Uterus (tissue), 4 donors: ENCODE measurements around the gene ALPP. TPM values are rescaled to one million over a fixed set of nuclear protein-coding genes. Genes with fewer than 3 reads are reported as not detected.

Source experiments
- DNase-seq, 2 donors: peaks; one replicate each; pipeline ENCODE4 v3.0.0-alpha.2; 2019 to 2020
- H3K27ac ChIP-seq, 2 donors: fragments of 200-600 bp; sonication (generic); 1 replicate in 1 of 2; 2 replicates in 1 of 2; pipeline ENCODE4 v1.5.1; 2016 to 2018
- H3K27me3 ChIP-seq, 2 donors: fragments of 200-600 bp; sonication (generic); one replicate each; pipeline ENCODE4 v1.5.1; 2018 to 2019; ENCODE audit warnings: control low read depth in 1 of 2
- H3K36me3 ChIP-seq, 2 donors: fragments of 200-600 bp; sonication (generic); one replicate each; pipeline ENCODE4 v1.5.1; 2019; ENCODE audit warnings: control low read depth in 1 of 2
- H3K4me1 ChIP-seq, 2 donors: fragments of 200-600 bp; sonication (generic); one replicate each; pipeline ENCODE4 v1.5.1; 2018 to 2019; ENCODE audit warnings: control low read depth in 1 of 2
- H3K4me3 ChIP-seq, 2 donors: fragments of 200-600 bp; sonication (generic); 1 replicate in 1 of 2; 2 replicates in 1 of 2; pipeline ENCODE4 v1.5.1; 2018 to 2019; ENCODE audit warnings: mild to moderate bottlenecking in 1 of 2
- H3K9me3 ChIP-seq, 2 donors: fragments of 200-600 bp; sonication (generic); one replicate each; pipeline ENCODE4 v1.5.1; 2019; ENCODE audit warnings: control low read depth in 1 of 2
- POLR2A ChIP-seq, 2 donors: fragments of 450-650 bp; IDR thresholded peaks; one replicate each; pipeline ENCODE4 v1.6.1; 2016; ENCODE audit warnings: antibody characterized with exemption in 2 of 2, mild to moderate bottlenecking in 1 of 2, moderate library complexity in 1 of 2
- intact Hi-C: fragments of 100-400 bp; cut with DNase I; formaldehyde crosslinking; loops from one replicate; pipeline ENCODE4 v1.15.1; 2023; ENCODE audit warnings: low total_unique reads
- total RNA-seq, 4 donors: library from RNA; depleted of rRNA in 3 of 4; stranded (reverse); fragments of >200 nt in 3 of 4; gene quantifications; one replicate each; pipeline versions ENCODE4 v1.1.0 to v1.2.4, GENCODE V29; 2014 to 2023
- TF ChIP-seq, protein P1 (sequence below), 4 experiments: fragments of 200-600 bp in 2 of 4; fragments of 450-650 bp in 2 of 4; sonication (generic) in 2 of 4; IDR thresholded peaks; one replicate each; pipeline ENCODE4 v1.5.1; 2016 to 2019; ENCODE audit warnings: antibody characterized with exemption in 4 of 4, mild to moderate bottlenecking in 2 of 4, moderate library complexity in 1 of 4
- donor health status: DM: yes; HTN: yes; CAD: no.

Gene ALPP
- total RNA-seq, 4 donors from 2014 or later = 0.62 TPM; not detected in 3

DNA sequence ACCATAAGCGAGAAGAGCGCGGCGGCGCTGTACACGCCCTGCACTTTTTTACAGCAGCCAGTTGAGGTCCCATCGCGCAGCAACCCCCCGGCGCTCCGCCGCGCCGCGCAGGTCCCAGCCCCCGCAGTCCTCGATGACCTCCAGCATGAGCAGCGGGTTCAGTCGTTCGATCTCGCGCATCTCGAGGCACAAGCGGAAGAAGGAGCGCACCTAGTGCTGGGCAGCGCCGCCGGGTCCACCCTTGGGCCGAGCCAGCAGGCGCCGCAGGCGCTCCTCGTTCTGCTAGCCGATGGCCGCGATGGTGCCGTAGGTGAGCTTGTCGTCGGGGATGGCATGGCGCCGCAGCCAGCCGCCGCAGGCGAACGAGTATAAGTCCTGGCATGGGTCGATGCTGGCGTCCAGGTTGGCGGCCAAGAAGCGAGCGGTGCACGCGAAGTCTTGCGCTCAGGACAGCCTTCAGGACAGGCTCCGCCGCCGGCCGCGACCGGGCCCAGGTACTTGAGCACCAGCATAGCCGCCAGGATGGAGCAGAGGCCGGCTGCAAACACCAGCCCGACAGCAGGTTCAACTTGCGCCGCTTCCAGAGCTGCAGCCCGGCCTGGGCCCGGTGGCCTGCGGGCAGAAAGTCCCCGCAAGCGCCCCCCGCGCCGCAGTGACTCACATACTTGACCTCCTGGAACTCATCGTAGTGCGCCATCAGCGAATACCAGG, 8.3 kb downstream of the ALPP start:
- no peak overlapping the region for H3K27ac ChIP-seq
- TF ChIP-seq, protein P1, sequence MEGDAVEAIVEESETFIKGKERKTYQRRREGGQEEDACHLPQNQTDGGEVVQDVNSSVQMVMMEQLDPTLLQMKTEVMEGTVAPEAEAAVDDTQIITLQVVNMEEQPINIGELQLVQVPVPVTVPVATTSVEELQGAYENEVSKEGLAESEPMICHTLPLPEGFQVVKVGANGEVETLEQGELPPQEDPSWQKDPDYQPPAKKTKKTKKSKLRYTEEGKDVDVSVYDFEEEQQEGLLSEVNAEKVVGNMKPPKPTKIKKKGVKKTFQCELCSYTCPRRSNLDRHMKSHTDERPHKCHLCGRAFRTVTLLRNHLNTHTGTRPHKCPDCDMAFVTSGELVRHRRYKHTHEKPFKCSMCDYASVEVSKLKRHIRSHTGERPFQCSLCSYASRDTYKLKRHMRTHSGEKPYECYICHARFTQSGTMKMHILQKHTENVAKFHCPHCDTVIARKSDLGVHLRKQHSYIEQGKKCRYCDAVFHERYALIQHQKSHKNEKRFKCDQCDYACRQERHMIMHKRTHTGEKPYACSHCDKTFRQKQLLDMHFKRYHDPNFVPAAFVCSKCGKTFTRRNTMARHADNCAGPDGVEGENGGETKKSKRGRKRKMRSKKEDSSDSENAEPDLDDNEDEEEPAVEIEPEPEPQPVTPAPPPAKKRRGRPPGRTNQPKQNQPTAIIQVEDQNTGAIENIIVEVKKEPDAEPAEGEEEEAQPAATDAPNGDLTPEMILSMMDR (IDR thresholded peaks at IDR 0.05) = no peak
- TF ChIP-seq POLR2A (IDR thresholded peaks at IDR 0.05) = no peak
- H3K9me3 ChIP-seq = no peaks in the 10 kb centered on the region
- intact Hi-C loops = no loop called here
- no peaks in the 10 kb centered on the region for H3K36me3 ChIP-seq
- peaks cover 0 to 5% of the 10 kb centered on the region in 2 donors for H3K4me1 ChIP-seq
- peaks cover 0 to 26% of the 10 kb centered on the region in 2 donors for H3K27me3 ChIP-seq
- no peak for DNase-seq
- H3K4me3 ChIP-seq = no peak overlapping the region

DNA sequence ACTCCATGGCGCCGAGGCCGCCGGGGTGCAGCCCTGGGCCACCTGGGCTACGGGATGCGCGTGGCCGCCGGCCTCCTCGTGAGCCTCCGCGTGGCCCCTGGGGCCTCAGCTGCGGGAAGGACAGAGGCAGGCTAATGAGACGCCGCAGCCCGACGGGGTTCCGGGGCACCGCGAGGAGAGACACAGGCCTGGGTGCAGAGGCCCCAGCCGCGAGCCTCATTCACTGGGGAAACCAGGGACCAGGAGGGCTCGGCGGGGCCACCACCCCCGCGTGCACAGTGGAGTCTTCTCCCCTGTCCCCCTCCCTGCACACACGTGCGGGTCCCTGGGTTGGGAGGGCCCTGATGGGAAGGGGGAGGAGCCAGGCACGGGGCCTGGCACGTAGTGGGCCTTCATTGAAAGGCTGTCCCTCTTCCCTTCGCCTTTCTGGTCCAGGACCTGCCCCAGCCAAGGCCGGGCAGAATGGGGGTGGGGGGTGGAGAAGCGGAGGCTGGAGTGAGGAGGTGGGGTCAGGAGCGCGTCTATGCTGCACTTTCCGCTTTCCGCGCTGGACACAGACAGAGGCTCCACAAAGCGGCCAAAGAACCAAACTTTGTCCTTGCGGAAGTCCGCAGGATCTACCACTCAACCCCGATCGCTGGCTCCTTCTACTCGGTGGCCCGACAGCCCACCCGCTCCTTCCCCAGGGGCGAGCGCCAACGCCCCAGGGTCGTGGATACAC, 9.1 kb downstream of the ALPP start:
- H3K4me3 ChIP-seq = no peak overlapping the region
- no peaks in the 10 kb centered on the region for H3K36me3 ChIP-seq
- peaks cover 0 to 5% of the 10 kb centered on the region in 2 donors for H3K4me1 ChIP-seq
- intact Hi-C loops = no loop called here
- no peaks in the 10 kb centered on the region for H3K9me3 ChIP-seq
- TF ChIP-seq POLR2A (IDR thresholded peaks at IDR 0.05) = no peak
- TF ChIP-seq, protein P1 (IDR thresholded peaks at IDR 0.05) = no peak
- no peak for DNase-seq
- H3K27ac ChIP-seq = no peak overlapping the region
- peaks cover 0 to 26% of the 10 kb centered on the region in 2 donors for H3K27me3 ChIP-seq

DNA sequence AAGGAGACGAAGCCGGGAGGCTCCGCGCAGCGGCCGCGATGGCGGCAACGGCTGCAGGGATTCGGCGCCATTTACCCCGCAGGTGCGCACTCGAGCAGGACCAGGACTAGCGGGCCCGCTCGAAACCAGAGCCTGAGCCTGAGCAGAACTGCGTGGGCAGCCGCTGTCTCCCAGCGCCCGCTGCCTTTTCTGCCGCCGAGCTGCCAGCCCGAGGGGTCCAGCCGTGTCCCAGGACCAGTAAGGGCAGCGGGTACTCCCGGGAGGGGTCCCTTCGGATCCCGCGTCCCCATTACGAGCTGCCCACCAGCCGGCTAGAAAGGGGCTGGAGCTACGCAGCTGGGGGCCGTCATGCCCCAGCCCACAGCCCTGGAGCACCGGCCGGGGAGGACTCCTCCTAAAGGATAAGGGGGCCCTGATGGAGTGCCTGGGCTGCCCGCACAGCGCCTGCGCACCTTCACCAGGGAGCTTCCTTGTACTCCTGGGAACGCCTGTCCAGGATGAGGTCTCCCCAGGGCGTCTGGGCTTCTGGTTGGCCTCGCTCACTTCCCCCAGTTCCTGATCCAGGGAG, 9.9 kb downstream of the ALPP start:
- no peak for TF ChIP-seq POLR2A (IDR thresholded peaks at IDR 0.05)
- TF ChIP-seq, protein P1 (IDR thresholded peaks at IDR 0.05) = no peak
- DNase-seq = no peak
- H3K36me3 ChIP-seq = no peaks in the 10 kb centered on the region
- no peak overlapping the region for H3K4me3 ChIP-seq
- intact Hi-C loops = no loop called here
- peaks cover 0 to 22% of the 10 kb centered on the region in 2 donors for H3K27me3 ChIP-seq
- no peak overlapping the region for H3K27ac ChIP-seq
- H3K4me1 ChIP-seq = peaks cover 0 to 5% of the 10 kb centered on the region in 2 donors
- no peaks in the 10 kb centered on the region for H3K9me3 ChIP-seq

DNA sequence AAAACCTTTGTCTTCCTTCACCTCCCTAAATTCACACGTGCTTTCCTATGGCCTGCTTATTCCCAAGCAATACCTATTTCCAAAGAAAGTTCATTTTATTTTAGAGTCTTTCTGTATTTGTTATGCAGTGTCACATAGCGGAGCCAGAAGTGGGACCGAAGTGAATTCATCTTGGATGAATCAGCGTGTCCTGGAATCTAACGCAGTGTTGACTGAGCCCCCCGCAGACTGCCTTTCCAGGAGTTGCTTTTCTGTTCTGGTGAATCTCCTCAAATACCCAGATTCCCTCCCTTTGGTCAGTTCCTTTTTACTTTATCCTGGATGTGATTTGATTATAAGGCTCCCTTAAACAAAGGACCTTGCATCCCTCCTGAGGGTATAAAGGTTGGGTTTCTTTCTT, 10.8 kb downstream of the ALPP start:
- Histone ChIP-seq H3K36me3 (no peaks in the 10 kb centered on the region), H3K9me3 (no peaks in the 10 kb centered on the region), H3K4me1 (peaks cover 0 to 5% of the 10 kb centered on the region in 2 donors), H3K27me3 (peaks cover 0 to 22% of the 10 kb centered on the region in 2 donors), H3K27ac (no peak overlapping the region), H3K4me3 (no peak overlapping the region)
- intact Hi-C loops = no loop called here
- DNase-seq = no peak
- TF ChIP-seq, protein P1 (IDR thresholded peaks at IDR 0.05) = no peak
- no peak for TF ChIP-seq POLR2A (IDR thresholded peaks at IDR 0.05)

DNA sequence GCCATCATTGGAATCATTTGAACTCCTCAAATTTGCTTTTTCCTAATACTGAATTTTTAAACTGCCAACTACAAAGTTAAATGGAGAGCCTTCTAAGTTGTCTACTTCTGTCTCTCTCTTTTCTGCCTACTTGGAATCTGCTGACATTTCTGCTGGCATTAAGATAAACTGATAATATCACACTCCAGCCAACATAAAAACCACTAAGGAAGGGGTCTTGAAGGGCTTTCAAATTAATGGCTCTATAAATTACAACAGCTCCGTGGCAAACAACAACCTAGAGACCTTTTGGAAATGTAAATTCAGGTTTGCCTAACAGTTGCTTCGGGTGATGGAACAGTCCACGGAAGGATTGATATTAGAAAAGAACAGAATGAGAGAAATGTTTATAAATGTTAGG, 12.1 kb downstream of the ALPP start:
- Histone ChIP-seq H3K27ac (no peak overlapping the region), H3K4me1 (peaks cover 0 to 5% of the 10 kb centered on the region in 2 donors), H3K36me3 (no peaks in the 10 kb centered on the region), H3K4me3 (no peak overlapping the region), H3K9me3 (no peaks in the 10 kb centered on the region), H3K27me3 (peaks cover 0 to 20% of the 10 kb centered on the region in 2 donors)
- TF ChIP-seq, protein P1 (IDR thresholded peaks at IDR 0.05) = no peak
- no peak for TF ChIP-seq POLR2A (IDR thresholded peaks at IDR 0.05)
- intact Hi-C loops = no loop called here
- no peak for DNase-seq
